Skeletal muscle tissue (tissue), 4 donors: Measurements from ENCODE around the gene FGFR4. TPM values are rescaled to one million over a fixed set of nuclear protein-coding genes. Genes with fewer than 3 reads are reported as not detected.

ENCODE experiments used
- H3K27ac ChIP-seq: one replicate; pipeline ENCODE4 v1.7.0; 2013; ENCODE audit warnings: mild to moderate bottlenecking, low read depth, low read length, inconsistent platforms
- H3K27me3 ChIP-seq, 3 donors: one replicate each; pipeline ENCODE4 v1.7.0; 2013; ENCODE audit warnings: low read length in 3 of 3; ENCODE audit not compliant: control insufficient read depth in 3 of 3, insufficient read depth in 3 of 3
- H3K36me3 ChIP-seq, 3 donors: one replicate each; pipeline ENCODE4 v1.7.0; 2013; ENCODE audit warnings: low read length in 3 of 3; ENCODE audit not compliant: control insufficient read depth in 3 of 3, insufficient read depth in 3 of 3
- H3K4me1 ChIP-seq, 3 donors: one replicate each; pipeline ENCODE4 v1.7.0; 2013; ENCODE audit warnings: low read length in 3 of 3, mild to moderate bottlenecking in 3 of 3; ENCODE audit not compliant: control insufficient read depth in 3 of 3, insufficient read depth in 3 of 3
- H3K4me3 ChIP-seq, 3 donors: one replicate each; pipeline ENCODE4 v1.7.0; 2013; ENCODE audit warnings: low read length in 3 of 3
- H3K9ac ChIP-seq, 3 donors: one replicate each; pipeline ENCODE4 v1.7.0; 2013; ENCODE audit warnings: low read length in 3 of 3, mild to moderate bottlenecking in 3 of 3, moderate library complexity in 2 of 3, low read depth in 1 of 3
- H3K9me3 ChIP-seq, 3 donors: one replicate each; pipeline ENCODE4 v1.7.0; 2013; ENCODE audit warnings: low read length in 3 of 3; ENCODE audit not compliant: control insufficient read depth in 3 of 3
- total RNA-seq: library from RNA; depleted of rRNA; stranded (reverse); fragments of >200 nt; gene quantifications from one replicate; pipeline ENCODE4 v1.2.3, GENCODE V29; 2014
- donor health status: Osteomylitis.

The FGFR4 gene
- total RNA-seq, 1 donor from 2014 or later = 51.1 TPM

- H3K4me3 ChIP-seq = no peak overlapping the region
- H3K9ac ChIP-seq = no peak overlapping the region
- H3K9me3 ChIP-seq = no peaks in the 10 kb centered on the region
- H3K4me1 ChIP-seq = peaks cover 0 to 3% (median 1%) of the 10 kb centered on the region in 3 donors
- no peaks in the 10 kb centered on the region for H3K36me3 ChIP-seq
- H3K27me3 ChIP-seq = peaks cover 3 to 23% (median 22%) of the 10 kb centered on the region in 3 donors
- no peak overlapping the region for H3K27ac ChIP-seq
These were observed 4.9 kb upstream of the FGFR4 start for GRCh38 chr5:177081859-177082258.

DNA sequence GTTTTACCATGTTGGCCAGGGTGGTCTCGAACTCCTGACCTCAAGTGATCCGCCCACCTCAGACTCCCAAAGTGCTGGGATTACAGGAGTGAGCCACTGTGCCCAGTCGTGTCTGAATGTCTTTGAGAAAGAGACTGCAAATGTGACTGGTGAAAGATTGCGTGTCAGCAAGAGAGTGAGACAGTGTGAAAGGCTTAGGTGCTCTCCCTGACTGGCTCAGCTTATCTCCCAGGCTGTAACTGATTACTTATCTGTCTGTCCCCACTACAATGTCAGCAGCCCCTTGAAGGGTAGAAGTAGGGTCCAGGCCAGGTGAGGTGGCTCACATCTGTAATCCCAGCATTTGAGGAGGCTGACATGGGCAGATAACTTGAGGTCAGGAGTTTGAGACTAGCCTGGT, 3.4 kb upstream of the FGFR4 start:
- Histone ChIP-seq H3K27ac (no peak overlapping the region), H3K9ac (no peak overlapping the region), H3K27me3 (peaks cover 9 to 35% (median 35%) of the 10 kb centered on the region in 3 donors), H3K36me3 (no peaks in the 10 kb centered on the region), H3K4me1 (peaks cover 4 to 12% (median 11%) of the 10 kb centered on the region in 3 donors), H3K9me3 (no peaks in the 10 kb centered on the region), H3K4me3 (no peak overlapping the region)

DNA sequence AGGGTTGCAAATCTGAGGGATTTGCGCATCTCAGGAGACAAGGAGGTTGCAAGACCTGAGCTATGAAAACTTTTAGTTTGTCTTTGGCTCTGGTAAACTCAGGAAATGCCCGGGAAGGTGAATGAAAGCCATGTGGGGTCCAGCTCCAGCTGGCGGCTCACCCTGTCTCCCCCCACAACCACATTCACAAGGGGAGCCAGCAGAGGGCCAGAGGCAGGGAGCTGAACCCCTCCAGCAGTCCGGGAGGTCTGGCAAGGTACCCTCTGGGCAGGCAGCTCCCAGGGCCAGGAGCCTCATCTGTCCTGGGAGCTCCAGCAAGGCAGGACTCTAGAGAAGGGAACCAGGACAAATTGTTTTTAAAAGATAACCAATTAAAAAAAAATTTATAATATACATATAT, 2.5 kb upstream of the FGFR4 start:
- Histone ChIP-seq H3K36me3 (no peaks in the 10 kb centered on the region), H3K4me3 (no peak overlapping the region), H3K9me3 (no peaks in the 10 kb centered on the region), H3K27ac (no peak overlapping the region), H3K27me3 (peaks cover 9 to 43% (median 43%) of the 10 kb centered on the region in 3 donors), H3K9ac (no peak overlapping the region), H3K4me1 (peaks cover 5 to 21% (median 14%) of the 10 kb centered on the region in 3 donors)

DNA sequence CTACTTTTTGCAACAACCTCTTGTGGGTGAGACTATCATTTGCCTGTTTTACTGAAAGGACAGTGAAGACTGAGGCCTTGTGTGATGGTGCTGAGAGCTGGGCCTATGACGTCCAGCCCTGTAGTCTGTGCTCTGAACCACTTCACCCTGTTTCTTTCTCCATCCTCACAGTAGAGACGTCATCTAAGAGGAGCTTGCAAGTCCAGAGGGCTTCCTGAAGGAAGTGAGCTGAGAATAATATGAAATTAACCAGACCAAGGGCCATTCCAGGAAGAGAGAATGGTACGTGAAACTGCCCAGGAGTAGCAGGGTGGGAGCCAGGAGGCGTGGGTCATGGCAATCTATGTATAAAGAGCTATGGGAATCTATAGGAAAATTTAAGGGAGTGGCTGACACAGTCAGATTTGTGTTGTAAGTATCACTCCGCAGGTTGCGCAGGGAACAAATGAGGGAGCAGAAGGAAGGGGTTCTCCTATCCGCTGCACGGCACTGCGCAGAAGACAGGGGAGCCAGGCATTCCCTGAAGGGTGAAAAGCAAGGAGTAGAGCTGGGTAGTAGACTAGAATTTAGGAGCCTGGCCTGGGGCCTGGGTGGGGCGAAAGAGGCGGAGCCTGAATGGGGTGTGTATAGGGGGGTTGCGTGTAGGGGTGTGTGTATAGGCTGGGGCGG, 596 bp upstream of the FGFR4 start:
- Histone ChIP-seq H3K9ac (no peak overlapping the region), H3K27me3 (peaks cover 17 to 61% (median 57%) of the 10 kb centered on the region in 3 donors), H3K4me3 (no peak overlapping the region), H3K36me3 (no peaks in the 10 kb centered on the region), H3K27ac (no peak overlapping the region), H3K9me3 (no peaks in the 10 kb centered on the region), H3K4me1 (peaks cover 5 to 30% (median 14%) of the 10 kb centered on the region in 3 donors)

DNA sequence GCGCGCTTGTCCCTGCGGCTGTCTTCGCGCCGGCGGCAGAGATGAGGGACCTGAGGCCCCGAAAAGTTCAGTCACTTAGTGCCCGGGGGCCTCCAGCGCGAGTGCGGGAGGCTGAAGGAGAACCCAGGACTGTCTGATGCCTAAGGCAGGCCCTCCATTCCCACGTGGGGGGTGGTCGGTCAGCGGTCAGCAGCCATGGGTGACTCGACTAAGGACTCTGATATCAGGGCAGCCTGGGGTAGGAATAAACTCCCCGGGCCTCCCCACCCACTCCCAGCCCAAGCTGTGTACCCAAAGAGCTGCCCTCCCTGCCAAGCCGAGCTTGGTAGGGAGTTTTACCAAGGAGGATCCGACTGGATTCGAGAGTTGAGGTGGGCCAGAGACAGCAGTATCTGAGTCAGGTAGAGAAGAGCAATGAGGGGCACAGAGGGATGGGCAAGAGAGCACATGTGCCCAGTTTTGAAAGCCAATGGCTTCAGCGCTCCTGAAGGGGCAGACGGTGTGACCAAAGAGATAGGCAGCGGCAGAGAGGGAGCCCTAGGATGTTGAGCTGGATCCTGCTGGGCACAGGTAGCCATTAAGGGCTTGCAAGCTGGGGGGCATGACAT, 787 bp downstream of the FGFR4 start:
- Histone ChIP-seq H3K4me1 (peaks cover 5 to 30% (median 14%) of the 10 kb centered on the region in 3 donors), H3K27ac (no peak overlapping the region), H3K27me3 (peaks cover 28 to 64% (median 58%) of the 10 kb centered on the region in 3 donors), H3K9ac (no peak overlapping the region), H3K36me3 (no peaks in the 10 kb centered on the region), H3K4me3 (peak overlapping the region in 2 of 3 donors; percentile 27 to 35), H3K9me3 (no peaks in the 10 kb centered on the region)

DNA sequence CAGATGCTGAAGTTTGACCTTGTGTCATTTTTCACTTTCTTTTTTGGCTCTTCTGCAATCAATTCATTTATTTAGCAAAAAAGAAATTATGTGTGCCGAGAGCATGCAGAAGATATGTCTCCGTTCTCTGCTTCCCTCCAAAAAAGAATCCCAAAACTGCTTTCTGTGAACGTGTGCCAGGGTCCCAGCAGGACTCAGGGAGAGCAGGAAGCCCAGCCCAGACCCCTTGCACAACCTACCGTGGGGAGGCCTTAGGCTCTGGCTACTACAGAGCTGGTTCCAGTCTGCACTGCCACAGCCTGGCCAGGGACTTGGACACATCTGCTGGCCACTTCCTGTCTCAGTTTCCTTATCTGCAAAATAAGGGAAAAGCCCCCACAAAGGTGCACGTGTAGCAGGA, 2.4 kb downstream of the FGFR4 start:
- Histone ChIP-seq H3K27ac (no peak overlapping the region), H3K36me3 (no peaks in the 10 kb centered on the region), H3K4me1 (peaks cover 8 to 32% (median 14%) of the 10 kb centered on the region in 3 donors), H3K9ac (no peak overlapping the region), H3K9me3 (no peaks in the 10 kb centered on the region), H3K27me3 (peaks cover 33 to 58% (median 55%) of the 10 kb centered on the region in 3 donors), H3K4me3 (no peak overlapping the region)

DNA sequence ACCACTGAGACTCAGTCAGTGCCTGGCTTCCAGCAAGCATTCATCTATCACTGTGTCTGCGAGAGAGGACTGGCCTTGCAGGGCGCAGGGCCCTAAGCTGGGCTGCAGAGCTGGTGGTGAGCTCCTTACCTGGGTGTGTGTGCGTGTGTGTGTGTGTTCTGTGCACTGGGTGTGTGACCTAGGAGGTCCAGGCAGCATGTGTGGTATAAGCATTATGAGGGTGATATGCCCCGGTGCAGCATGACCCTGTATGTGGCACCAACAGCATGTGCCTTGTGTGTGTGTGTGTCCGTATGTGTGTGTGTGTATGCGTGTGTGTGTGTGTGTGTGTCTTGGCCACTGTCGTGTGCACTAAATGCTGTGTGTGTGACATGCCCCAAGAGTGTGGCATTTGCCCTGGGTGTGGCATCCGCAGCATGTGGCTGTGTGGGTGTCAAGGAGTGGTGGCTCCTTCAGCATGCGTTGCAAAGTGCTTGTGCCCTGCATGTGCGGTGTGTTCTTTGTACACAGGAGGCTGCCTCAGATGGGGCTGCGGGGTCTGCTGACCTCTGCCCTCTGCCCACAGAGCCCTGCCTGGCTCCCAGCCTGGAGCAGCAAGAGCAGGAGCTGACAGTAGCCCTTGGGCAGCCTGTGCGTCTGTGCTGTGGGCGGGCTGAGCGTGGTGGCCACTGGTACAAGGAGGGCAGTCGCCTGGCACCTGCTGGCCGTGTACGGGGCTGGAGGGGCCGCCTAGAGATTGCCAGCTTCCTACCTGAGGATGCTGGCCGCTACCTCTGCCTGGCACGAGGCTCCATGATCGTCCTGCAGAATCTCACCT, 3.3 kb downstream of the FGFR4 start:
- Histone ChIP-seq H3K36me3 (no peaks in the 10 kb centered on the region), H3K9ac (no peak overlapping the region), H3K4me1 (peaks cover 16 to 41% (median 21%) of the 10 kb centered on the region in 3 donors), H3K4me3 (no peak overlapping the region), H3K9me3 (no peaks in the 10 kb centered on the region), H3K27ac (no peak overlapping the region), H3K27me3 (peaks cover 33 to 56% (median 53%) of the 10 kb centered on the region in 3 donors)

DNA sequence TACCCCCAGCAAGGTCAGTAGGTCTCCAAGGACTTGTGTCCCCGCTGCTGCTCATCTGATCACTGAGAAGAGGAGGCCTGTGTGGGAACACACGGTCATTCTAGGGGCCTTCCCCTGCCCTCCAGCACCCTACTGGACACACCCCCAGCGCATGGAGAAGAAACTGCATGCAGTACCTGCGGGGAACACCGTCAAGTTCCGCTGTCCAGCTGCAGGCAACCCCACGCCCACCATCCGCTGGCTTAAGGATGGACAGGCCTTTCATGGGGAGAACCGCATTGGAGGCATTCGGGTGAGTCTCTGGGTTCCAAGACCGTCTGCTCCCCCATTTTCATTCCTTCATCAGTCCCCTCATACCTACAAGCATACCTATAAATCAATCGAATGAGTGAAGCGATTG, 4.1 kb downstream of the FGFR4 start:
- Histone ChIP-seq H3K9me3 (no peaks in the 10 kb centered on the region), H3K4me3 (no peak overlapping the region), H3K9ac (no peak overlapping the region), H3K36me3 (no peaks in the 10 kb centered on the region), H3K4me1 (peaks cover 19 to 49% (median 26%) of the 10 kb centered on the region in 3 donors), H3K27ac (no peak overlapping the region), H3K27me3 (peaks cover 37 to 56% (median 47%) of the 10 kb centered on the region in 3 donors)

DNA sequence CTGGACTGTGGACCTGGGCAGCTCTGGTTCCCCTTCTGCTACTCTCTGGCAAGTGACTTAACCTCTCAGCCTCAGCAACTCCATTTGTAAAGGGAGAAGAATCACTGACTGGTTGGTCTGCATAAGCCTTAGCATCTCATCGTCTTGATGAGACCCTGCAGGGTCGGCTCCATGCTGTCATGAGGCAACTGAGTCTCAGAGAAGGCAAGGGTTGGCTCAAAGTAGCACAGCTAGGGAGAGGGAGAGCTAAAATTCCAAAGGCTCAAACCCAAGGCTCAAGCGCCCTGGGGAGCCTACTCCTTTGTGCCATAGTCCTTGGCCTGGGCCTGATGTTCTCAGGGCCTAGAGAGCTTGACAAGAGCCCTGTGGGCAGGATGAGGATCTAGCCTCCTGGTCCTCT, 4.5 kb downstream of the FGFR4 start:
- Histone ChIP-seq H3K4me1 (peaks cover 19 to 49% (median 25%) of the 10 kb centered on the region in 3 donors), H3K9me3 (no peaks in the 10 kb centered on the region), H3K9ac (no peak overlapping the region), H3K27me3 (peaks cover 40 to 52% (median 44%) of the 10 kb centered on the region in 3 donors), H3K4me3 (no peak overlapping the region), H3K36me3 (no peaks in the 10 kb centered on the region), H3K27ac (no peak overlapping the region)
